ENCODE results near the gene SH3BP1. TPM values are rescaled to one million over a fixed set of nuclear protein-coding genes. Genes with fewer than 3 reads are reported as not detected.

SH3BP1 gene
- total and polyA plus RNA-seq, 2 donors (not counting 1 experiment from before 2014, with no cell fraction given), result 44.0 to 69.7 TPM

- Histone ChIP-seq H3K79me2 (ENCODE audit: control insufficient read depth, insufficient read depth, low read length) (peaks cover 15% of the 10 kb centered on the region), H3K27ac (ENCODE audit: low read length in 2 of 2) (no peak overlapping the region), H4K20me1 (ENCODE audit: control insufficient read depth, insufficient read depth, low read length, poor library complexity, severe bottlenecking) (no peaks in the 10 kb centered on the region), H2AFZ (ENCODE audit: insufficient read depth, low read depth, low read length, poor library complexity, severe bottlenecking) (no peak overlapping the region), H3K4me3 (ENCODE audit: control extremely low read depth in 1 of 5, extremely low read depth in 1 of 5, insufficient read depth in 1 of 5, low read depth in 2 of 5, low read length in 4 of 5) (no peak overlapping the region), H3K27me3 (replicated peaks in 1 of 4; ENCODE audit: control extremely low read depth in 1 of 4, control insufficient read depth in 3 of 4, insufficient read depth in 4 of 4, low read length in 3 of 4) (no peaks in the 10 kb centered on the region), H3K9ac (ENCODE audit: low read length) (no peak overlapping the region), H3K4me2 (replicated peaks; ENCODE audit: low read depth, low read length, poor library complexity, severe bottlenecking) (no peak overlapping the region), H3K36me3 (replicated peaks in 1 of 2; ENCODE audit: control extremely low read depth in 1 of 2, control insufficient read depth in 1 of 2, extremely low read depth in 1 of 2, insufficient read depth in 2 of 2, low read length in 1 of 2) (peaks cover 0 to 58% of the 10 kb centered on the region in 2 experiments), H3K4me1 (ENCODE audit: control insufficient read depth in 2 of 2, insufficient read depth in 2 of 2, low read length in 2 of 2) (peaks cover 9 to 21% of the 10 kb centered on the region in 2 donors), H3K9me3 (ENCODE audit: control extremely low read depth in 1 of 3, control insufficient read depth in 2 of 3, insufficient read depth in 1 of 3, low read length in 2 of 3) (no peaks in the 10 kb centered on the region)
- Mint-ChIP-seq H3K4me3 (no peak overlapping the region), H3K27ac (no peak overlapping the region), H3K4me1 (peaks cover 19% of the 10 kb centered on the region), H3K27me3 (no peaks in the 10 kb centered on the region), H3K9me3 (ENCODE audit: insufficient read depth) (no peaks in the 10 kb centered on the region)
- intact Hi-C loops (cut with micrococcal nuclease), result no loop called here
- 100% methylated on average over 6 of the region's 7 CpGs for WGBS (ENCODE audit: insufficient coverage)
- ChIA-PET CTCF (interaction anchor here (0.8 kb wide), 1 partner anchor 47 kb away, joined by 3 read pairs; no protein-coding TSS in a partner anchor), POLR2A (no interaction called here)
- TF ChIP-seq EZH2 (IDR thresholded peaks at IDR 0.05; ENCODE audit: borderline replicate concordance, insufficient read depth, low read depth, low read length, poor library complexity, severe bottlenecking) (no peak), CTCF (IDR thresholded peaks at IDR 0.05) (no peak)
- no peak for DNase-seq
- ATAC-seq (ENCODE audit: low read depth), result no peak
Observed at GRCh38 chr22:37690407-37690806, 50.9 kb downstream of the SH3BP1 start.

- POLR2A ChIA-PET, result no interaction called here
- no peaks in the 10 kb centered on the region for H3K27me3 ChIP-seq (replicated peaks in 1 of 4; ENCODE audit: control extremely low read depth in 1 of 4, control insufficient read depth in 3 of 4, insufficient read depth in 4 of 4, low read length in 3 of 4)
- over 99% methylated on average over 17 of the region's 18 CpGs for WGBS (ENCODE audit: insufficient coverage)
- no peak overlapping the region for H3K4me3 ChIP-seq (ENCODE audit: control extremely low read depth in 1 of 5, extremely low read depth in 1 of 5, insufficient read depth in 1 of 5, low read depth in 2 of 5, low read length in 4 of 5)
- Mint-ChIP-seq H3K27me3 (no peaks in the 10 kb centered on the region), H3K4me1 (peaks cover 22% of the 10 kb centered on the region), H3K9me3 (ENCODE audit: insufficient read depth) (no peaks in the 10 kb centered on the region), H3K4me3 (no peak overlapping the region), H3K27ac (no peak overlapping the region)
- no peak for ATAC-seq (ENCODE audit: low read depth)
- no peak for TF ChIP-seq EZH2 (IDR thresholded peaks at IDR 0.05; ENCODE audit: borderline replicate concordance, insufficient read depth, low read depth, low read length, poor library complexity, severe bottlenecking)
- no peak for TF ChIP-seq CTCF (IDR thresholded peaks at IDR 0.05)
- H3K36me3 ChIP-seq (replicated peaks in 1 of 2; ENCODE audit: control extremely low read depth in 1 of 2, control insufficient read depth in 1 of 2, extremely low read depth in 1 of 2, insufficient read depth in 2 of 2, low read length in 1 of 2), result peaks cover 0 to 58% of the 10 kb centered on the region in 2 experiments
- H3K79me2 ChIP-seq (ENCODE audit: control insufficient read depth, insufficient read depth, low read length), result peaks cover 15% of the 10 kb centered on the region
- no peaks in the 10 kb centered on the region for H3K9me3 ChIP-seq (ENCODE audit: control extremely low read depth in 1 of 3, control insufficient read depth in 2 of 3, insufficient read depth in 1 of 3, low read length in 2 of 3)
- CTCF ChIA-PET, result no interaction called here
- H3K4me2 ChIP-seq (replicated peaks; ENCODE audit: low read depth, low read length, poor library complexity, severe bottlenecking), result no peak overlapping the region
- H2AFZ ChIP-seq (ENCODE audit: insufficient read depth, low read depth, low read length, poor library complexity, severe bottlenecking), result no peak overlapping the region
- no peak overlapping the region for H3K9ac ChIP-seq (ENCODE audit: low read length)
- no peaks in the 10 kb centered on the region for H4K20me1 ChIP-seq (ENCODE audit: control insufficient read depth, insufficient read depth, low read length, poor library complexity, severe bottlenecking)
- no peak overlapping the region for H3K27ac ChIP-seq (ENCODE audit: low read length in 2 of 2)
- H3K4me1 ChIP-seq (ENCODE audit: control insufficient read depth in 2 of 2, insufficient read depth in 2 of 2, low read length in 2 of 2), result peaks cover 5 to 20% of the 10 kb centered on the region in 2 donors
- DNase-seq, result no peak
- intact Hi-C loops (cut with micrococcal nuclease), result no loop called here
Observed at GRCh38 chr22:37690901-37691504, 51.5 kb downstream of the SH3BP1 start.

All from B cell (primary cell).